Panc1 (cell line): ENCODE data around the gene SFMBT1.

Experiments used
- CTCF ChIP-seq: fragments of 450-650 bp; IDR thresholded peaks from 2 replicates; pipeline ENCODE4 v1.5.1; 2017; ENCODE audit warnings: mild to moderate bottlenecking
- POLR2AphosphoS5 ChIP-seq: IDR thresholded peaks from 2 replicates; pipeline ENCODE4 v1.6.1; 2012; ENCODE audit warnings: mild to moderate bottlenecking, low read depth, low read length, moderate library complexity
- REST ChIP-seq, 2 experiments: IDR thresholded peaks; 2 replicates each; pipeline ENCODE4 v1.6.1; 2011 to 2012; ENCODE audit warnings: low read depth in 2 of 2, control low read depth in 1 of 2, low read length in 1 of 2, mild to moderate bottlenecking in 1 of 2, moderate library complexity in 1 of 2; ENCODE audit not compliant: insufficient read depth in 1 of 2
- SIN3A ChIP-seq: IDR thresholded peaks from 2 replicates; pipeline ENCODE4 v1.6.1; 2012; ENCODE audit warnings: low read depth, mild to moderate bottlenecking, low read length, moderate library complexity, borderline replicate concordance; ENCODE audit not compliant: insufficient read depth

- TF ChIP-seq CTCF (no peak), REST (IDR thresholded peaks at IDR 0.05; ENCODE audit: insufficient read depth in 1 of 2, low read depth in 2 of 2, low read length in 1 of 2) (no peak), SIN3A (no peak), POLR2AphosphoS5 (no peak)
Measured at GRCh38 chr3:52892290-52892624, 153.6 kb downstream of the SFMBT1 start.
